Astrocyte (in vitro differentiated cells and primary cell): ENCODE data around the gene ARSI. TPM values are rescaled to one million over a fixed set of nuclear protein-coding genes. Genes with fewer than 3 reads are reported as not detected.

ENCODE experiments used
- DNase-seq: peaks from one replicate; pipeline ENCODE4 v3.0.0-alpha.2; 2010; ENCODE audit warnings: low read depth
- FAIRE-seq: peaks from 2 replicates; lab custom pipeline; 2011; peaks lifted over from hg19 to GRCh38; lab: Jason Lieb, UNC
- H2AFZ ChIP-seq: 2 replicates; pipeline ENCODE4 v1.6.0; 2012; ENCODE audit warnings: low read depth, low read length, inconsistent platforms
- H3K27ac ChIP-seq: 2 replicates; pipeline ENCODE4 v1.5.1; 2011; ENCODE audit warnings: low read depth, low read length, inconsistent platforms
- H3K27me3 ChIP-seq: 2 replicates; pipeline ENCODE4 v1.6.0; 2011; ENCODE audit warnings: low read length, inconsistent platforms; ENCODE audit not compliant: insufficient read depth
- H3K36me3 ChIP-seq: 2 replicates; pipeline ENCODE4 v1.5.1; 2011; ENCODE audit warnings: low read length, inconsistent platforms; ENCODE audit not compliant: insufficient read depth
- H3K4me1 ChIP-seq: 2 replicates; pipeline ENCODE4 v1.5.1; 2011; ENCODE audit warnings: low read length, inconsistent platforms; ENCODE audit not compliant: insufficient read depth
- H3K4me2 ChIP-seq: 2 replicates; pipeline ENCODE4 v1.6.0; 2012; ENCODE audit warnings: low read length, inconsistent platforms
- H3K4me3 ChIP-seq: 2 replicates; pipeline ENCODE4 v1.5.1; 2011; ENCODE audit warnings: low read depth, mild to moderate bottlenecking, low read length, inconsistent platforms; ENCODE audit not compliant: insufficient read depth
- H3K79me2 ChIP-seq: 2 replicates; pipeline ENCODE4 v1.6.0; 2012; ENCODE audit warnings: mild to moderate bottlenecking, low read length, inconsistent platforms; ENCODE audit not compliant: insufficient read depth
- H3K9ac ChIP-seq: 2 replicates; pipeline ENCODE4 v1.6.0; 2012; ENCODE audit warnings: mild to moderate bottlenecking, low read length, inconsistent platforms
- H3K9me3 ChIP-seq: 2 replicates; pipeline ENCODE4 v1.5.1; 2012; ENCODE audit warnings: low read depth, mild to moderate bottlenecking, low read length, inconsistent platforms; ENCODE audit not compliant: insufficient read depth
- H4K20me1 ChIP-seq: 2 replicates; pipeline ENCODE4 v1.6.0; 2012; ENCODE audit warnings: low read length, inconsistent platforms; ENCODE audit not compliant: insufficient read depth
- H3K27ac Mint-ChIP-seq: one replicate; pipeline ENCODE4 v1.8.0; 2021; ENCODE audit warnings: mild to moderate bottlenecking, mixed read lengths; ENCODE audit not compliant: unreplicated experiment
- H3K27me3 Mint-ChIP-seq: one replicate; pipeline ENCODE4 v1.8.0; 2021; ENCODE audit warnings: low read depth, mixed read lengths; ENCODE audit not compliant: unreplicated experiment
- H3K36me3 Mint-ChIP-seq: one replicate; pipeline ENCODE4 v1.8.0; 2021; ENCODE audit warnings: low read depth, mixed read lengths; ENCODE audit not compliant: unreplicated experiment
- H3K4me1 Mint-ChIP-seq: one replicate; pipeline ENCODE4 v1.8.0; 2021; ENCODE audit warnings: low read depth, mixed read lengths; ENCODE audit not compliant: unreplicated experiment
- H3K4me3 Mint-ChIP-seq: one replicate; pipeline ENCODE4 v1.8.0; 2021; ENCODE audit warnings: mild to moderate bottlenecking, moderate library complexity, mixed read lengths; ENCODE audit not compliant: unreplicated experiment
- H3K9me3 Mint-ChIP-seq: one replicate; pipeline ENCODE4 v1.8.0; 2021; ENCODE audit warnings: mild to moderate bottlenecking, mixed read lengths; ENCODE audit not compliant: unreplicated experiment
- CTCF ChIP-seq: IDR thresholded peaks from 2 replicates; pipeline ENCODE4 v1.5.1; 2011; ENCODE audit warnings: low read depth, mild to moderate bottlenecking, inconsistent platforms, low read length, moderate library complexity; ENCODE audit not compliant: insufficient read depth
- EZH2 ChIP-seq: IDR thresholded peaks from 2 replicates; pipeline ENCODE4 v1.6.1; 2012; ENCODE audit warnings: mild to moderate bottlenecking, low read length, inconsistent platforms; ENCODE audit not compliant: insufficient read depth
- total RNA-seq: library from RNA; stranded (reverse); gene quantifications from 2 replicates; pipeline ENCODE4 v1.2.1, GENCODE V29; 2021

The ARSI gene
- total RNA-seq, 1 donor from 2014 or later: 23.0 TPM

GRCh38 chr5:150264667-150265603 lies 37.8 kb downstream of the ARSI start:
- Histone ChIP-seq H3K9me3 (no peaks in the 10 kb centered on the region), H3K9ac (no peak overlapping the region), H3K79me2 (no peaks in the 10 kb centered on the region), H3K4me1 (peaks cover 22% of the 10 kb centered on the region), H3K27me3 (no peaks in the 10 kb centered on the region), H2AFZ (no peak overlapping the region), H3K4me3 (no peak overlapping the region), H3K36me3 (no peaks in the 10 kb centered on the region), H3K4me2 (peak overlapping the region; percentile 75), H4K20me1 (no peaks in the 10 kb centered on the region), H3K27ac (no peak overlapping the region)
- no peak overlapping the region for H3K4me3 Mint-ChIP-seq
- H3K27me3 Mint-ChIP-seq: peaks cover 5% of the 10 kb centered on the region
- DNase-seq: no peak
- H3K27ac Mint-ChIP-seq: peak overlapping the region; percentile 31
- H3K9me3 Mint-ChIP-seq: no peaks in the 10 kb centered on the region
- H3K36me3 Mint-ChIP-seq: no peaks in the 10 kb centered on the region
- no peak for TF ChIP-seq EZH2
- no peak for TF ChIP-seq CTCF
- no peak for FAIRE-seq
- peaks cover 34% of the 10 kb centered on the region for H3K4me1 Mint-ChIP-seq

GRCh38 chr5:150263801-150264621 lies 38.7 kb downstream of the ARSI start:
- Histone ChIP-seq H3K4me3 (no peak overlapping the region), H3K27me3 (no peaks in the 10 kb centered on the region), H3K4me1 (peaks cover 22% of the 10 kb centered on the region), H4K20me1 (no peaks in the 10 kb centered on the region), H2AFZ (no peak overlapping the region), H3K9me3 (no peaks in the 10 kb centered on the region), H3K4me2 (peak overlapping the region; percentile 75), H3K36me3 (no peaks in the 10 kb centered on the region), H3K27ac (peak overlapping the region; percentile 9), H3K79me2 (no peaks in the 10 kb centered on the region), H3K9ac (peak overlapping the region; percentile 17)
- no peak overlapping the region for H3K27ac Mint-ChIP-seq
- peaks cover 34% of the 10 kb centered on the region for H3K4me1 Mint-ChIP-seq
- H3K36me3 Mint-ChIP-seq: no peaks in the 10 kb centered on the region
- DNase-seq (peak; percentile 89), FAIRE-seq (peak; percentile 98)
- no peak overlapping the region for H3K4me3 Mint-ChIP-seq
- H3K9me3 Mint-ChIP-seq: no peaks in the 10 kb centered on the region
- TF ChIP-seq CTCF (no peak), EZH2 (no peak)
- H3K27me3 Mint-ChIP-seq: peaks cover 4% of the 10 kb centered on the region
